GM12875 (cell line): Measurements from ENCODE around the gene SLC35C1.

ENCODE experiments used
- H3K4me3 ChIP-seq: one replicate; pipeline ENCODE4 v1.5.1; 2011; ENCODE audit warnings: low read depth, low read length, control low read depth
- TF ChIP-seq, protein P1 (sequence below): IDR thresholded peaks from 2 replicates; pipeline ENCODE4 v1.5.1; 2011; ENCODE audit warnings: low read depth, mild to moderate bottlenecking, control low read depth, inconsistent platforms, low read length, moderate library complexity, borderline replicate concordance; ENCODE audit not compliant: insufficient read depth

SLC35C1 gene

DNA sequence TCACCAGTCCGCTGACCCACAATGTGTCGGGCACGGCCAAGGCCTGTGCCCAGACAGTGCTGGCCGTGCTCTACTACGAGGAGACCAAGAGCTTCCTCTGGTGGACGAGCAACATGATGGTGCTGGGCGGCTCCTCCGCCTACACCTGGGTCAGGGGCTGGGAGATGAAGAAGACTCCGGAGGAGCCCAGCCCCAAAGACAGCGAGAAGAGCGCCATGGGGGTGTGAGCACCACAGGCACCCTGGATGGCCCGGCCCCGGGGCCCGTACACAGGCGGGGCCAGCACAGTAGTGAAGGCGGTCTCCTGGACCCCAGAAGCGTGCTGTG, 6.1 kb downstream of the SLC35C1 start:
- H3K4me3 ChIP-seq: no peak overlapping the region
- TF ChIP-seq, protein P1, sequence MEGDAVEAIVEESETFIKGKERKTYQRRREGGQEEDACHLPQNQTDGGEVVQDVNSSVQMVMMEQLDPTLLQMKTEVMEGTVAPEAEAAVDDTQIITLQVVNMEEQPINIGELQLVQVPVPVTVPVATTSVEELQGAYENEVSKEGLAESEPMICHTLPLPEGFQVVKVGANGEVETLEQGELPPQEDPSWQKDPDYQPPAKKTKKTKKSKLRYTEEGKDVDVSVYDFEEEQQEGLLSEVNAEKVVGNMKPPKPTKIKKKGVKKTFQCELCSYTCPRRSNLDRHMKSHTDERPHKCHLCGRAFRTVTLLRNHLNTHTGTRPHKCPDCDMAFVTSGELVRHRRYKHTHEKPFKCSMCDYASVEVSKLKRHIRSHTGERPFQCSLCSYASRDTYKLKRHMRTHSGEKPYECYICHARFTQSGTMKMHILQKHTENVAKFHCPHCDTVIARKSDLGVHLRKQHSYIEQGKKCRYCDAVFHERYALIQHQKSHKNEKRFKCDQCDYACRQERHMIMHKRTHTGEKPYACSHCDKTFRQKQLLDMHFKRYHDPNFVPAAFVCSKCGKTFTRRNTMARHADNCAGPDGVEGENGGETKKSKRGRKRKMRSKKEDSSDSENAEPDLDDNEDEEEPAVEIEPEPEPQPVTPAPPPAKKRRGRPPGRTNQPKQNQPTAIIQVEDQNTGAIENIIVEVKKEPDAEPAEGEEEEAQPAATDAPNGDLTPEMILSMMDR: no peak

DNA sequence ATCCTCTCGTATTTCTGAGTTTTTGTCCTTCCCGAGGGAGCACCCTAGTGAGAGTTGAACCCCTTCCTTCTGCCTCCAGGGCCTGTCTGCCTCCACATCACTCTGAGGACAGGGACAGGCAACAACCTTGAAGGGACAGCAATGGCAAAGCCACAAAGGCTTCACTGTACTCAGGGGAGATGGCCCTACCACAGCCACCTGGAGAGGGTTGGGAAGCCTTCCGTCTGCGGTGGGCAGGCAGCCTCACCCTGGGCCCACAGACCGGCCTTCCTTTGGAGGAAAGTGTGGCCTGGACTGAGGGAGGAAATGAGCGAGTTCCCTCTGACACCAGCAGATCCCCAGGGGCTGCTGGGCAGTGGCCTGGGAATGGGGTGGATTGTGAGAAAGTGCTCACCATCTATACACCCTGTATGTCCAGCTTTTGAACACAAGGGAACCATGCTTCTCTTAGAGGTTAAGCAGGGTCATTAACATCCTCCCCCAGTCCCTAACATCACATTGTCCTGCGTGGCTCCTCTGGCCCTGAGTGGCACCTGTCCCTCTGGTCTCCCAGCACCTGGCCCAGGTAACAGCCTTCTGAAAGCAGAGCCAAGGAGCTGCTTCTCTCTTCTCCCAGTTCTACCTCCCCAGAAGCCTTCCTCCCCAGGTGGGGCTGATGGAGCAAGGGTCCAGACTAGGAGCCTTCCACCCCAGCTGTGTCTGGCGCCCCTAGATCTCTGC, 6.8 kb downstream of the SLC35C1 start:
- TF ChIP-seq, protein P1: no peak
- H3K4me3 ChIP-seq: no peak overlapping the region

DNA sequence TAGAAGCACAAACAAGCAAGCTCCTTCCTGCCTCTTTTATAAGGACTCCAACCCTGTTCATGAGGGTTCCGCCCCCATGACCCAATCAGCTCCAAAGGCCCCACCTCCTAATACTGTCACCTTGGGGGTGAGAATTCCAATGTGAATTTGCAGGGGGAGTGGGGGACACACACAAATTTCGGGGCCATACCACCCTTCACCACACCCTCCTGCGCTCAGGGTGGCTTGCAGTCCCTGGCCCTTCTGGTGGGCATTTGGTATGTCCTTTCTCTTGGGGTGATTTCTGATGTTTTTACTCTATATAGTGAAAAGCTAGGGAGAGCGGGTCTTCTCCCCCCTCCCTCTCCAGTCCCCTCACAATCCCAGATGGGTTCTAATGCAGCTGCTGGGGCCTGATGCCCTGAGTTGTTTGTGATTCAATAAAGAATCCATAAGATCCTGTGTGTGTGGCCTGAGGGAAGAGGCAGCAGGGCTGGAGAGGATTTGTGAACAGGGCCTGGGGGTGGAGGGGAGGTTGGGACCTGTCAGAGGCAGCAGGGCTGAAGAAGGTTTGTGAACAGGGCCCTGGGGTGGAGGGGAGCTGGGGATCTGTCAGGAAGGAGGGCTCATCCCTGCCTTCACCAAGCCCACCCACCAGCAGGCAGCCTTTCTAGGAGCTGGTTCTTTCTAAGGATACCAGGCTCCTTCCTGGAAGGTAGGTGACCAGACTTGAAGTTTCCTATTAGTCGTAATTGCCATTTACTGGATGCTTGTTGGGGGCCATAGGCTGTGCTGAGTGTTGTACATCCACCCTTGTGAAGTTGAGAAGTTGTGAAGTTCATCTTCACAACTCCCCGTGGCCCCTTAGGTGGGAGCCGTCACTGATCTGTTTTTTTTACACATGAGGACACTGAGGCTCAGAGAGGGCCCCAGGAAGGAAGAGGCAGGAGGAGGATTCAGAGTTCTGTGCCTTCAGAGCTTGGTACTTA, 7.9 kb downstream of the SLC35C1 start:
- TF ChIP-seq, protein P1: no peak
- no peak overlapping the region for H3K4me3 ChIP-seq

DNA sequence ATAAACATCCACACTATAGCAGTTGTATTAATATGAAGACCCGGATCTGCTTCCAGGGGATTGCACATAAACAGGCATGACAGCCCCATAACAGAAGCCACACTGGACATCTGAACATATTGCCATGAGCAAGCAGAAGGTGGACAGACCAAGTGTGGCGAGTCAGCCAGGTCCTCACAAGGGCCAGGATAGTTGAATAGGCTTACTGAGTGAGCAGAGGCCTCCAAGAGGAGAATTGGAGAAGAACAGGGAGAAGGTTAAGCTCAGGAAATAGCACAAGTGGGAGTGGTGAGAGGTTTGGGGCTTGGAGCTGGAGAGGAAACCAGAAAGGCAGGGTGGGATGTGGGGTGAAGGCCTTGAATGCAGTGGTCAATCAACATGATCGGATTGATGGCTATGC, 10.8 kb downstream of the SLC35C1 start:
- TF ChIP-seq, protein P1: no peak
- no peak overlapping the region for H3K4me3 ChIP-seq

DNA sequence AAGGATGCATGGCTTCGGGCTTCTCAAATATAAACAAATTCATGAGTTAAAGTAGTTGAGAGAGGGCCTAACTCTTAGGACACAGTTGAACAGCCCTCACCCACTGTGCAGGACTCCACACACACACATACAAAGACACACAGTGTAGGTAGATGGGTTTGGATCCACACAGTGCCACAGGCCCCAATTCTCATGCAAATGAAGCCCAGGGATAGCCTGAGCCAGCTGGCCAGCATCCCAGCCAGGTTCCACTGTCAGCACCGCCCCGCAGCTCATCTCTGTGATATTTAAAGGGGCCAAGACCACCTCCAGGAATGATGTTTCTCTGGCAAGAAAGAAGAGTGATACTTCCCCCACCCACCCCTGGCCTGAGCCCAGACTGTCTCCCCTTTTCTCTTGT, 11.7 kb downstream of the SLC35C1 start:
- H3K4me3 ChIP-seq: no peak overlapping the region
- TF ChIP-seq, protein P1: no peak

DNA sequence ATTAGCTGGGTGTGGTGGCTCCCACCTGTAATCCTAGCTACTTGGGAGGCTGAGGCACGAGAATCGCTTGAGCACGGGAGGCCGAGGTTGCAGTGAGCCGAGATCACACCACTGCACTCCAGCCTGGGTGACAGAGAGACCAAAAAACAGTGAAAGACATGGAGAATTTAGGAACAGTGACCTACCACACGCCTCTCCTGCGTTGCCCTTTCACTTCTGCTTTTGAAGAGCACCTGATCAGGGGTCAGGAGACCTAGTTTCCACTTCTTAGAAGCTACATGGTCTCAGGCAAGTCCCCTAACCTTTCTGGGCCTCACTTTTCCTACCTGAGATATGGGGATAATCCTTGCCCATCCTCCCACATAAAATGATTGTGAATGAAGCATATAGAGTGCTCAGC, 12.2 kb downstream of the SLC35C1 start:
- TF ChIP-seq, protein P1: no peak
- no peak overlapping the region for H3K4me3 ChIP-seq

DNA sequence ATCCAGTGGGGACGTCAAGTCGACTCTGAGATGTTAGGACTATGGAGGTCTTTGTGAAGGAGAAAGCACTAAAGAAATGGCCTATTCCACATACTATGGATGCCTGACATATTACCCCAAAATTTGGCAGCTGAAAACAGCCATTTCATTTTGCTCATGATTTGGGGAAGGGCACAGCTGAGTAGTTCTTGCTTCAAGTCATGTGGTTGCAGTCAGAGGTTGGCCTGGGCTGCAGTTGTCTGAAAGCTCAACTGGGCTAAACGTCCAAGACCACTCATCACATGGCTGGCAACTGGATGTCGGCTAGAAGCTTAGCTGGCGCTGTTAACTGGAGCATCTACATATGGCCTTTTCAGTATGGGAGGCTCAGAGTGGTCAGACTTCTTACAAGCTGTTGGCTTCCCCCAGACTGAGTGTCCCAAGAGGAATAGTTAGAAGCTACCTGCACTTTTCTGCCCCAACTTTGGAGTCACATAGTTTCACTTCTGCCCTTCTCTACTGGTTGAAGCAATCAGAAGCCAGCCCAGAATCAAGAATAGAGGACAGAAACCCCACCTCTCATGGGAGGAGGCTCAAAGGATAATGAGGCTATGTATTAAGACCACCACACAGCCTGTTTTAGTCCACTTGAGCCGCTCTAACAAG, 14.1 kb downstream of the SLC35C1 start:
- no peak overlapping the region for H3K4me3 ChIP-seq
- TF ChIP-seq, protein P1: no peak
